Measurements from ENCODE around the gene RPP25L. TPM values are rescaled to one million over a fixed set of nuclear protein-coding genes. Genes with fewer than 3 reads are reported as not detected.
"Not testable (repeated sequence)": the region's sequence is repeated elsewhere in the genome, so short reads cannot be mapped to it uniquely, and the experiment has no call there.

The RPP25L gene
- total RNA-seq, 2 experiments from 2014 or later = 22.7 to 26.8 TPM

DNA sequence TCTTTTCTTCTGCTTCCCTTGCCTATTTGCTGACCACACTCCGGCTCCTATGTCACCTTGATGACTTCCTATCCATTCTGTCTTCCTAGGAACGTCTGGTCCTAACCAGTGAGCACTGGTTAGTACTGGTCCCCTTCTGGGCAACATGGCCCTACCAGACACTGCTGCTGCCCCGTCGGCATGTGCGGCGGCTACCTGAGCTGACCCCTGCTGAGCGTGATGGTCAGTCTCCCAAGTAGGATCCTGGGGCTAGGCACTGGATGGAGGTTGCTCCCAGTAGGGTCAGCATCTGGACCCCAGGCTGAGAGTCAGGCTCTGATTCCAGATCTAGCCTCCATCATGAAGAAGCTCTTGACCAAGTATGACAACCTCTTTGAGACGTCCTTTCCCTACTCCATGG is 36.8 kb upstream of the RPP25L start:
- no peak for DNase-seq
- ChIA-PET POLR2A (no interaction called here), CTCF (interaction anchor here (1.0 to 3.5 kb wide), 4 partner anchors 11 to 29 kb away, joined by 3 to 13 read pairs (median 6); partner anchors contain the start of genes DCTN3 and SIGMAR1)
- peaks cover 59% of the 10 kb centered on the region for H3K4me1 Mint-ChIP-seq
- H3K9me3 Mint-ChIP-seq = no peaks in the 10 kb centered on the region
- no peaks in the 10 kb centered on the region for H3K27me3 Mint-ChIP-seq
- no peak overlapping the region for H3K27ac Mint-ChIP-seq
- H3K4me3 Mint-ChIP-seq = peak overlapping the region; percentile 42
- peaks cover 43% of the 10 kb centered on the region for H3K36me3 Mint-ChIP-seq (ENCODE audit: low read depth)

DNA sequence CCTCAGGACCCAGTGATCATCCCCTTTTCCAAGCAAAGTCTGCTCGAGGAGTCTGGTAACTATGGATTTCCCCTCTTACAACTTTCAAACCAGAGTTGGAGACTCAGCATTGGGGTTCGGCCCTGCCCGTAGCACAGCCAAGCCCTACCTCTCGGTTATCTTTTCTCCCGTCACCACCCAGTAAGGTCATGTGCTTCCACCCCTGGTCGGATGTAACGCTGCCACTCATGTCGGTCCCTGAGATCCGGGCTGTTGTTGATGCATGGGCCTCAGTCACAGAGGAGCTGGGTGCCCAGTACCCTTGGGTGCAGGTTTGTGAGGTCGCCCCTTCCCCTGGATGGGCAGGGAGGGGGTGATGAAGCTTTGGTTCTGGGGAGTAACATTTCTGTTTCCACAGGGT is 35.8 kb upstream of the RPP25L start:
- peaks cover 51% of the 10 kb centered on the region for H3K4me1 Mint-ChIP-seq

DNA sequence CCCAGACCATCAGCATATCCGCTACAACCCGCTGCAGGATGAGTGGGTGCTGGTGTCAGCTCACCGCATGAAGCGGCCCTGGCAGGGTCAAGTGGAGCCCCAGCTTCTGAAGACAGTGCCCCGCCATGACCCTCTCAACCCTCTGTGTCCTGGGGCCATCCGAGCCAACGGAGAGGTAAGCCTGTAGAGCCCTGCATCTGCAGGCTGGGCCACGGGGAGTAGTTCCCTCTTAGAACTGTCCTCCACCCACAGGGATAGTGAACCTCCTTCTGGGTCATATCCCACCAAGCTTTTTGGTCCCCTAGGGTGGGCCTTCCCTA is 35.1 kb upstream of the RPP25L start:
- Mint-ChIP-seq H3K27me3 (no peaks in the 10 kb centered on the region), H3K4me1 (peaks cover 46% of the 10 kb centered on the region), H3K9me3 (no peaks in the 10 kb centered on the region), H3K36me3 (ENCODE audit: low read depth) (peaks cover 39% of the 10 kb centered on the region), H3K27ac (peak overlapping the region; percentile 88), H3K4me3 (peak overlapping the region; percentile 87)
- ChIA-PET CTCF (interaction anchor here (1.2 to 3.5 kb wide), 11 partner anchors 9 to 191 kb away, joined by 3 to 29 read pairs (median 8); partner anchors contain the start of gene SIGMAR1), POLR2A (interaction anchor here (1.3 kb wide), 1 partner anchor 9 kb away, joined by 8 read pairs; the partner anchor contains the start of gene SIGMAR1)
- no peak for DNase-seq

More for the DNA sequence above, 35.8 kb upstream of the RPP25L start:
- Mint-ChIP-seq H3K9me3 (no peaks in the 10 kb centered on the region), H3K4me3 (peak overlapping the region; percentile 87), H3K27me3 (no peaks in the 10 kb centered on the region), H3K36me3 (ENCODE audit: low read depth) (peaks cover 43% of the 10 kb centered on the region), H3K27ac (peak overlapping the region; percentile 88)
- peak; percentile 15 for DNase-seq
- ChIA-PET POLR2A (interaction anchor here (0.7 to 1.3 kb wide), 2 partner anchors 10 to 14 kb away, joined by 3 to 8 read pairs; partner anchors contain the start of gene SIGMAR1), CTCF (interaction anchor here (1.3 to 3.5 kb wide), 6 partner anchors 9 to 20 kb away, joined by 3 to 29 read pairs (median 9); partner anchors contain the start of gene SIGMAR1)

DNA sequence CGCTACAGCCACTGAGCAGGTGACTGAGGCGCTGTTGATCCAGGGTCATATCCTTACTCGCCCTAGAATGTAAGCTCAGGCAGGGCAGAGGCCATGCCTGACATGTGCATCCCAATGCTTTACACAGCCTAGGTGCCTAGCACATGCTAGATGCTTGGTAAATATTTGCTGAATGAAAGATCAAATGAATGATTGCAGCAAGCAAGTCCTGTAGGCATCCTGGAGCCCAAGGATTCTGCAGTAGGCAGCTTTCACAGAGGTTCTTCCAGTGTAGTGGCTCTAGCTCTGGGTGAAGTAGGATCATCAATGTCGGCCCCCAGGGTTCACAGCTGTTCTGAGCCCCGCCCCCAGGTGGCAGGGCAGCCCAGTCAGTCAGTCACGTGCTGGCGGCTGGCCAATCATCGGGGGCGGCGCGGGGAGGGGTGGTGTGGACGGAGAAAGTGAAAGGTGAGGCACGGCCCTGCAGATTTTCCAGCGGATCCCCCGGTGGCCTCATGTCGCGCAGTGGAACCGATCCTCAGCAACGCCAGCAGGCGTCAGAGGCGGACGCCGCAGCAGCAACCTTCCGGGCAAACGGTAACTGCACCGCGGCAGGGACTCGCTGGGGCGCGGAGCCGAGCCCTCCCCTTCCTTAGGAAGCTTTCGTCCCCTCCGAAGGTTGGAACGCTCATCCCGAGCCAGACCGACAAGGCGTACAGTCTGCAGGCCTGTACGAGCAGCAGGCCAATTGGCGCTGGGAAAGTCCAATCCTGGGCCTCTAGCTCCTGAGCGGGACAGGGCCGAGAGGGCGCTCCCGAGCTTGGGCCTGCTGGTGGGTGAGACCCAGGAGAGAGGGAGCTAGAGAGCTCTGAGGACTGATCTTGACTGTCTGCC is 34.5 kb upstream of the RPP25L start, which contains the start of gene GALT:
GALT (plus strand) TSS at position 465 of the 873 bp plus-strand sequence; CDS start at position 495, 30 bp downstream.
- H3K27ac Mint-ChIP-seq = peak within 1 kb of the TSS; percentile 88
- POLR2A ChIA-PET = interaction anchor here (1.3 kb wide), 1 partner anchor 9 kb away, joined by 8 read pairs; the partner anchor contains the start of gene SIGMAR1
- CTCF ChIA-PET = interaction anchor here (1.2 to 3.5 kb wide), 12 partner anchors 9 to 190 kb away, joined by 3 to 29 read pairs (median 6); partner anchors contain the start of gene SIGMAR1
- H3K4me1 Mint-ChIP-seq = peaks cover 44% of the 10 kb centered on the region
- peaks cover 39% of the 10 kb centered on the region for H3K36me3 Mint-ChIP-seq (ENCODE audit: low read depth)
- H3K27me3 Mint-ChIP-seq = no peaks in the 10 kb centered on the region
- H3K9me3 Mint-ChIP-seq = no peaks in the 10 kb centered on the region
- DNase-seq = peak; percentile 98
- H3K4me3 Mint-ChIP-seq = peak within 1 kb of the TSS; percentile 87

DNA sequence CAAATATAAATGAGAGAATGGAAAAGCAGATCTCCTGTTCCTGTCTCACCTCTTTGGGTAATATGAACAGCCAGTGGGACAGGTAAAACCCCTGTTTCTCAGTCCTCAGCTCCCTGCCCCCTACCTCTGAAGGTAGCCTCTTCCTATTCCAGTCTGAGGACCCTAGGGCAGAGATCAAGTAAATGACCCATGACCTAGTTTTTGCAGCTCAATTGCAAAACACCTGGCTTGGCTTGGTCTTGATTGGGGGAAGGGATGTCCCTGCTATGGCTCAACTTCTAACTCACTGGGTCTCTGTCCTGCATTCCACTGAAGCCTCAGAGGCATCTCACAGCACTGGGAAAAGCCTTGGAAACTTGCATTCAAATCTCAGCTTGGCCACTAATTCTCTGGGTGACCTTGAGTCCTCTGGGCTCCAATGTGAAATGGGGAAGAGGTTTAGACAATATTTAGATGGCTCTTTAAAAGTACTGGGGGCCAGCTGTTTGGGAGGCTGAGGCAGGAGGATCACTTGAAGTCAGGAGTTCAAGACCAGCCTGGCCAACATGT is 32.9 kb upstream of the RPP25L start:
- Mint-ChIP-seq H3K27ac (no peak overlapping the region), H3K4me3 (no peak overlapping the region), H3K9me3 (no peaks in the 10 kb centered on the region), H3K36me3 (ENCODE audit: low read depth) (peaks cover 30% of the 10 kb centered on the region), H3K27me3 (no peaks in the 10 kb centered on the region), H3K4me1 (peaks cover 35% of the 10 kb centered on the region)
- POLR2A ChIA-PET = no interaction called here
- CTCF ChIA-PET = interaction anchor here (0.6 to 1.6 kb wide), 6 partner anchors 11 to 277 kb away, joined by 3 to 8 read pairs (median 4); no protein-coding TSS in a partner anchor
- DNase-seq = no peak

DNA sequence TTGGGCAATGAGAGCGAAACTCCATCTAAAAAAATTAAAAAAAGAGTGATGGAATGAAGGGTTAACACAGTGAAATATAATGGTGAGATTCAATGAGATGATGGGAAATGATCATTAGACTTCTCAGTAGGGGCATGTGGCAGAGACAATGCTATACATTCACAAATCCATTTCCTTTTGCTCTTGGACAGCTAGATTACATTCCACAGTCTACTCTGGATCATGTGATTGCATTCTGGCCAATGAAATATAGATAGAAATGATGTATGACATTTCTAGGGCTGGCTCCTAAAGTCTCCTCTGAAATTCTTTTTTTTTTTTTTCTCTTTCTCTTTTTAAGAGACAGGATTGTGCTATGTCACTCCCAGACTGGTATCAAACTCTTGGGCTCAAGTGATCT is 30.8 kb upstream of the RPP25L start:
- Mint-ChIP-seq H3K9me3 (no peaks in the 10 kb centered on the region), H3K27ac (no peak overlapping the region), H3K4me1 (peaks cover 26% of the 10 kb centered on the region), H3K27me3 (no peaks in the 10 kb centered on the region), H3K4me3 (no peak overlapping the region), H3K36me3 (ENCODE audit: low read depth) (peaks cover 8% of the 10 kb centered on the region)
- DNase-seq = no peak
- CTCF ChIA-PET = interaction anchor here (0.9 to 1.5 kb wide), 3 partner anchors 8 to 23 kb away, joined by 4 to 10 read pairs (median 6); no protein-coding TSS in a partner anchor
- POLR2A ChIA-PET = no interaction called here

DNA sequence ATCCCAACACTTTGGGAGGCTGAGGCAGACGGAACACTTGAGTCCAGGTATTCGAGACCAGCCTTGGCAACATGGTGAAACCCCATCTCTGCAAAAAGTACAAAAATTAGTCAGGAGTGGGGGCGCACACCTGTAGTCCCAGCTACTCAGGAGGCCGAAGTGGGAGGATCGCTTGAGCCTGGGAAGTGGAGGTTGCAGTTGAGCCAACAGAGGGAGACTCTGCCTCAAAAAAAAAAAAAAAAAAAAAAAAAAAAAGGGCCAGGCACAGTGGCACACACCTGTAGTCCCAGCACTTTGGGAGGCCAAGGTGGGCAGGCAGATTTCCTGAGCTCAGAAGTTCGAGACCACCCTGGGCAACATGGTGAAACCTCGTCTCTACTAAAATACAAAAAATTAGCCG is 27.4 kb upstream of the RPP25L start:
- H3K27ac Mint-ChIP-seq, H3K9me3 Mint-ChIP-seq, H3K27me3 Mint-ChIP-seq, DNase-seq, POLR2A ChIA-PET: not testable (repeated sequence)
- Mint-ChIP-seq H3K36me3 (ENCODE audit: low read depth) (peaks cover 15% of the 10 kb centered on the region), H3K4me3 (peak overlapping the region; percentile 90), H3K4me1 (peaks cover 32% of the 10 kb centered on the region)
- CTCF ChIA-PET = interaction anchor here (7.3 to 7.5 kb wide), 2 partner anchors 17 to 27 kb away, joined by 60 to 82 read pairs; partner anchors contain the start of genes DCTN3 and RPP25L

DNA sequence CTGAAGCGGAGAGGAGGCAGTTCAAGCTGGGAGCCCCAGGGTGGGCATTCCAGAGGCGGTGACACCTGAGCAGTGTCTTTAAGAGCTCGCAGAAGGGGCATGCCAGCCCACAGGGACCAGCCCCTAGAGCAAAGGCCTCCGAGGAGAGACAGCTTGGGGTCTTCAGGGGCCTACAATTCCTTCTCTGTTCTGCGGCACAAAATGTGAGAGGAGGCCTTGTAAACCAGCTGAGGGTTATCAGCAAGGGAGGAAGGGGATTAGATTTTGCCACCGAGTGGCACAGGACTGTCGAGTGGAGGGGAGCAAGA is 26.2 kb upstream of the RPP25L start:
- DNase-seq = no peak

DNA sequence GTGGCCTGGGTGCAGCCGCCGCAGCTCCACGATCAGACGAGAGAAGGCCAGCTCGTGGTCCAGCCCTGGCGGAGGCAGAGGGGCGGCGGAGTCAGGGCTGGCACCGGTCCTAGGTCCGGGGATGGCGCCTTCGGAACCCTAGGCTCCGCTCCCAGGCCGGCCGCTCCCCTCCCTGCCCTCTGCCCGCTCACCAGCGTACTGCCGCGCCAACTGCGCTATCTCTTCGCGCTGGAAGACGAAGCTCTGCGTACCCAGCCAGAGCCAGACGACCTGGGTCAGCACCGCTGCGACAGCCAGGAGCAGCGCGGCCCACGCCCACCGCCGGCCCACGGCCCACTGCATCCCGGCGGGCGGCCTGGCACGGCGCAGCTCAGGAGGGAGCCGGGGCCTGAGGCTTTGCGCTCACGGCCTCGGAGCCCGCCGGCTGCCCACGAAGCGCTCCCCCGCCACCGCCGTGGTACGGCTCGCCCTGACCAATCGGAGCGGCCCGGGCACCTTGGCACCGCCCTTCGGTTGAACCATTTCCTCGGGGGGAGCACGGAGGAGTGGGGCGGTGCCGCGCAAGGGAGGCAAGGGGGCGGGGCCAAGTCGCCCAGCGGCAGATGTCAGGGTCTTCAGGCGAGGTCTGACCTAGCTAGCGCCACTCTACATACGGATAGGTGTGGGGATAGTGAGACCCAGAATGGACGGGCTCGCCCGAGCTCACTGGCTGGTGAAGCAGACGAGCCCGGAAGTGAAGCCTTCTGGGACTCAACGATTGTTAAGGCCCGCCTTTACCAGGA is 25.6 kb upstream of the RPP25L start, which contains the start of gene SIGMAR1:
SIGMAR1 (minus strand) TSS at position 432 of the 782 bp plus-strand sequence; CDS start at position 342, 90 bp downstream.
- CTCF ChIA-PET = interaction anchor here (0.6 to 7.5 kb wide), 13 partner anchors 9 to 64 kb away, joined by 3 to 82 read pairs (median 4); partner anchors contain the start of genes DCTN3, GALT and RPP25L
- POLR2A ChIA-PET = interaction anchor here (0.6 to 2.0 kb wide), 3 partner anchors 10 to 18 kb away, joined by 3 to 8 read pairs (median 3); partner anchors contain the start of gene DCTN3

More for the DNA sequence above, 26.2 kb upstream of the RPP25L start:
- Mint-ChIP-seq H3K9me3 (no peaks in the 10 kb centered on the region), H3K36me3 (ENCODE audit: low read depth) (peaks cover 15% of the 10 kb centered on the region), H3K27me3 (no peaks in the 10 kb centered on the region), H3K4me3 (peak overlapping the region; percentile 90), H3K4me1 (peaks cover 39% of the 10 kb centered on the region), H3K27ac (peak overlapping the region; percentile 93)
- CTCF ChIA-PET = interaction anchor here (0.6 to 7.5 kb wide), 10 partner anchors 9 to 63 kb away, joined by 3 to 82 read pairs (median 7); partner anchors contain the start of genes DCTN3, GALT and RPP25L
- POLR2A ChIA-PET = interaction anchor here (1.3 to 2.0 kb wide), 2 partner anchors 9 to 18 kb away, joined by 3 to 8 read pairs; partner anchors contain the start of gene DCTN3

DNA sequence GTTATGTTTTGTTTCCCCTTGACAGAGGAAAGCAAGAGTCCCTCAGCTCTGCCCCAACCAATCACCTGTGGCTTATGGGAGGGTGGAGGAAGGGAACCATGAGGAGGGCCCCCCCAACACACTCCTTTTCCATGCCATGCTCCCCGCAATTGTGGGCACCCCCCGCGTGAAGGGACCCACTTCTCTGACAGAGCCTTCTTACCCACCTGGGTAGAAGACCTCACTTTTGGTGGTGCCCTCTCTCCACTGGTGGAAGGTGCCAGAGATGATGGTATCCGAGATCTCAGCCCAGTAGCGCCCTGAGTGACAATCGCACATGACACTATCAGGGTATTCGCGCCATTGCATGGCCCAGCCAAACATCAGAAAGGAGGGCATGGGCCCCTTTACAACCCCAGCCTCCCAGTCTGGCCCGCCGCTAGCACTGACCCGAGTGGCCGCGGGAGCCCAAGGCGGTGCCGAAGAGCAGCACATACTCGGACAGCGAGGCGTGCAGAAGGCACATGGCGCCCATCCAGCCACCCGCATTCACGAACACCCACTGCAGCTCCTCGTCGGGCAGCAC is 25.0 kb upstream of the RPP25L start:
- Mint-ChIP-seq H3K4me1 (peaks cover 39% of the 10 kb centered on the region), H3K9me3 (no peaks in the 10 kb centered on the region), H3K4me3 (peak overlapping the region; percentile 90), H3K27me3 (no peaks in the 10 kb centered on the region), H3K27ac (peak overlapping the region; percentile 85), H3K36me3 (ENCODE audit: low read depth) (peaks cover 15% of the 10 kb centered on the region)
- no peak for DNase-seq
- CTCF ChIA-PET = interaction anchor here (0.6 to 7.5 kb wide), 6 partner anchors 10 to 24 kb away, joined by 3 to 82 read pairs (median 18); partner anchors contain the start of genes DCTN3, GALT and RPP25L
- POLR2A ChIA-PET = interaction anchor here (0.6 to 2.0 kb wide), 3 partner anchors 10 to 479 kb away, joined by 3 to 8 read pairs (median 3); partner anchors contain the start of gene DCTN3

More for the DNA sequence above, 25.6 kb upstream of the RPP25L start, which contains the start of gene SIGMAR1:
- H3K36me3 Mint-ChIP-seq (ENCODE audit: low read depth) = peaks cover 15% of the 10 kb centered on the region
- H3K4me1 Mint-ChIP-seq = peaks cover 39% of the 10 kb centered on the region
- DNase-seq = peak; percentile 94
- peak within 1 kb of the TSS; percentile 90 for H3K4me3 Mint-ChIP-seq
- H3K27me3 Mint-ChIP-seq = no peaks in the 10 kb centered on the region
- peak within 1 kb of the TSS; percentile 93 for H3K27ac Mint-ChIP-seq
- H3K9me3 Mint-ChIP-seq = no peaks in the 10 kb centered on the region

DNA sequence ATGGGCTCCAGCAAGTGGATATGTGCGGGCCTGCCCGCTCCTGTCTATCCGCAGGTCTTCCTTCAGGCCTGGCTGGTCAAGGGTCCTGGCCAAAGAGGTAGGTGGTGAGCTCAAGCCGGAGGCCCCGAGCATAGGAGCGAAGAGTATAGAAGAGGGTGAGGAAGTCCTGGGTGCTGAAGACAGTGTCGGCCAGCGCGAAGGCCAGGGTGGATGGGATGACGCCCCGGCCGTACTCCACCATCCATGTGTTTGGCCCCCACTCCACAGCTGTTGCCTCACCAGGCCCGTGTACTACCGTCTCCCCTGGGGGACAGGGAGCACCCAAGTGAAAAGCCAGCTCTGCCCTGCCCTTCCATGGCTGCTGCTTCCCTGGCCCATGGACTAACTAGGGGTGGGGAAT is 23.7 kb upstream of the RPP25L start:
- ChIA-PET POLR2A (interaction anchor here (0.9 kb wide), 1 partner anchor 15 kb away, joined by 4 read pairs; the partner anchor contains the start of gene DCTN3), CTCF (interaction anchor here (0.6 to 7.5 kb wide), 5 partner anchors 11 to 481 kb away, joined by 3 to 82 read pairs (median 17); partner anchors contain the start of genes DCTN3, GALT and RPP25L)
- Mint-ChIP-seq H3K36me3 (ENCODE audit: low read depth) (peaks cover 15% of the 10 kb centered on the region), H3K27ac (peak overlapping the region; percentile 51), H3K4me1 (peaks cover 39% of the 10 kb centered on the region), H3K9me3 (no peaks in the 10 kb centered on the region), H3K4me3 (peak overlapping the region; percentile 58), H3K27me3 (peaks cover 3% of the 10 kb centered on the region)
- DNase-seq = no peak
